Vagina (tissue), 2 donors: ENCODE data around the gene LOC128125822.

Experiments
- CTCF ChIP-seq, 3 experiments: fragments of 450-650 bp in 2 of 3; fragments of 200-600 bp in 1 of 3; sonication (generic) in 1 of 3; IDR thresholded peaks; one replicate each; pipeline ENCODE4 v1.5.1; 2017 to 2019; ENCODE audit warnings: antibody characterized with exemption in 3 of 3, mild to moderate bottlenecking in 2 of 3, moderate library complexity in 2 of 3
- POLR2A ChIP-seq, 2 donors: fragments of 450-650 bp; IDR thresholded peaks; one replicate each; pipeline ENCODE4 v1.6.1; 2017; ENCODE audit warnings: antibody characterized with exemption in 2 of 2, mild to moderate bottlenecking in 2 of 2, moderate library complexity in 2 of 2
- POLR2AphosphoS5 ChIP-seq, 2 donors: sonication (generic); formaldehyde crosslinking; IDR thresholded peaks; one replicate each; pipeline ENCODE4 v1.9.0; 2017; ENCODE audit warnings: antibody characterized with exemption in 2 of 2, mild to moderate bottlenecking in 2 of 2, low read depth in 1 of 2; ENCODE audit not compliant: insufficient read depth in 1 of 2

GRCh38 chr6:63537201-63537958 lies 34.9 kb upstream of the LOC128125822 start:
- TF ChIP-seq CTCF (IDR thresholded peaks at IDR 0.05) = no peak
- TF ChIP-seq POLR2AphosphoS5 (IDR thresholded peaks at IDR 0.05; ENCODE audit: insufficient read depth in 1 of 2, low read depth in 1 of 2) = no peak
- no peak for TF ChIP-seq POLR2A (IDR thresholded peaks at IDR 0.05)
